ENCODE results near the gene AKR7A2.

DNA sequence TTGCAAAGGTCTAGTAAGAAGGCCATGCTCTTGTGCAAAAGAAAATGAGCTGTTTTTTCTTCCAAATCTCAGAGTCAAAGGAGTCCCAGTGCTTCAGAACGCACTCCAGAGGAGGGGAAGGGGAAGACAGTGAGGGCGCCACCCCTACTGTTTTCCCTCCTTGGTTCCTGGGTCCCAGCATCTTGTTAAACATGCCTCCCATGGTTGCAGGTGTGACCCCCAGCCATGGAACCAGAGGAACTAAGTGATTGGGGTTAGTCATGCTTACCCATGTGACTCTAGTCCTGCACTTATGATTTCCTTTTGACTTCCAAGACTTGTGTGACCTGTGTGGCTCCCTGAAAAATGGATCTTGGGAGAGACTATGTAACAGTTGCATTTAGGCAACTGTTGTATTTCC is 17.3 kb downstream of the AKR7A2 start:
- TF ChIP-seq ZZZ3 (IDR thresholded peaks at IDR 0.05): no peak
- TF ChIP-seq ZNF717 (CRISPR knock-in tag; IDR thresholded peaks at IDR 0.05): no peak
- TF ChIP-seq JUNB (CRISPR knock-in tag; conservative IDR thresholded peaks at IDR 0.05): no peak
- TF ChIP-seq NR0B1 (IDR thresholded peaks at IDR 0.05; ENCODE audit: partially characterized antibody): no peak
- TF ChIP-seq POLR2G (IDR thresholded peaks at IDR 0.05; ENCODE audit: low read depth, low read length): no peak
- TF ChIP-seq ZKSCAN8 (CRISPR knock-in tag; IDR thresholded peaks at IDR 0.05): no peak
- TF ChIP-seq EZH2 (IDR thresholded peaks at IDR 0.05; ENCODE audit: borderline replicate concordance, low read depth, low read length): no peak
- TF ChIP-seq, protein P1, sequence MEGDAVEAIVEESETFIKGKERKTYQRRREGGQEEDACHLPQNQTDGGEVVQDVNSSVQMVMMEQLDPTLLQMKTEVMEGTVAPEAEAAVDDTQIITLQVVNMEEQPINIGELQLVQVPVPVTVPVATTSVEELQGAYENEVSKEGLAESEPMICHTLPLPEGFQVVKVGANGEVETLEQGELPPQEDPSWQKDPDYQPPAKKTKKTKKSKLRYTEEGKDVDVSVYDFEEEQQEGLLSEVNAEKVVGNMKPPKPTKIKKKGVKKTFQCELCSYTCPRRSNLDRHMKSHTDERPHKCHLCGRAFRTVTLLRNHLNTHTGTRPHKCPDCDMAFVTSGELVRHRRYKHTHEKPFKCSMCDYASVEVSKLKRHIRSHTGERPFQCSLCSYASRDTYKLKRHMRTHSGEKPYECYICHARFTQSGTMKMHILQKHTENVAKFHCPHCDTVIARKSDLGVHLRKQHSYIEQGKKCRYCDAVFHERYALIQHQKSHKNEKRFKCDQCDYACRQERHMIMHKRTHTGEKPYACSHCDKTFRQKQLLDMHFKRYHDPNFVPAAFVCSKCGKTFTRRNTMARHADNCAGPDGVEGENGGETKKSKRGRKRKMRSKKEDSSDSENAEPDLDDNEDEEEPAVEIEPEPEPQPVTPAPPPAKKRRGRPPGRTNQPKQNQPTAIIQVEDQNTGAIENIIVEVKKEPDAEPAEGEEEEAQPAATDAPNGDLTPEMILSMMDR (IDR thresholded peaks at IDR 0.05 in 2 of 3, conservative IDR thresholded peaks at IDR 0.05 in 1 of 3; ENCODE audit: insufficient read depth in 2 of 3, low read depth in 1 of 3, low read length in 3 of 3): no peak
- TF ChIP-seq, protein P2, sequence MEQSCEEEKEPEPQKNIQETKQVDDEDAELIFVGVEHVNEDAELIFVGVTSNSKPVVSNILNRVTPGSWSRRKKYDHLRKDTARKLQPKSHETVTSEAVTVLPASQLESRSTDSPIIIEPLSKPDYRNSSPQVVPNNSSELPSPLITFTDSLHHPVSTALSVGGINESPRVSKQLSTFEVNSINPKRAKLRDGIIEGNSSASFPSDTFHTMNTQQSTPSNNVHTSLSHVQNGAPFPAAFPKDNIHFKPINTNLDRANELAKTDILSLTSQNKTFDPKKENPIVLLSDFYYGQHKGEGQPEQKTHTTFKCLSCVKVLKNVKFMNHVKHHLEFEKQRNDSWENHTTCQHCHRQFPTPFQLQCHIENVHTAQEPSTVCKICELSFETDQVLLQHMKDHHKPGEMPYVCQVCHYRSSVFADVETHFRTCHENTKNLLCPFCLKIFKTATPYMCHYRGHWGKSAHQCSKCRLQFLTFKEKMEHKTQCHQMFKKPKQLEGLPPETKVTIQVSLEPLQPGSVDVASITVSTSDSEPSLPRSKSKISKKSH (CRISPR knock-in tag; IDR thresholded peaks at IDR 0.05): no peak
- TF ChIP-seq POLR2AphosphoS5 (IDR thresholded peaks at IDR 0.05; ENCODE audit: control insufficient read depth, insufficient read depth, low read depth, low read length): no peak

All from K562 (cell line).